ENCODE measurements around the gene PREB. TPM values are rescaled to one million over a fixed set of nuclear protein-coding genes. Genes with fewer than 3 reads are reported as not detected.

The PREB gene
- total and polyA plus RNA-seq, 2 of the 13 experiments (the other 11 are each of a cell fraction or from before 2014, with no cell fraction given), result 112 to 192 TPM

GRCh38 chr2:27095745-27096651 is 38.4 kb downstream of the PREB start (continued):
- peak; percentile 85 for TF ChIP-seq ZNF614 (CRISPR knock-in tag; IDR thresholded peaks at IDR 0.05; ENCODE audit: borderline replicate concordance)
- peak; percentile 85 for TF ChIP-seq STAT6 (CRISPR knock-in tag; IDR thresholded peaks at IDR 0.05; ENCODE audit: borderline replicate concordance)
- TF ChIP-seq ZNF20 (CRISPR knock-in tag; IDR thresholded peaks at IDR 0.05), result no peak
- peak; percentile 75 for TF ChIP-seq SMAD3 (CRISPR knock-in tag; IDR thresholded peaks at IDR 0.05)
- TF ChIP-seq TP53 (CRISPR knock-in tag; conservative IDR thresholded peaks at IDR 0.05), result 0 out of 2 replicates have a peak, but pooled peaks have one; percentile 81
- no peak for TF ChIP-seq ELK4 (CRISPR knock-in tag; IDR thresholded peaks at IDR 0.05; ENCODE audit: borderline replicate concordance)
- TF ChIP-seq HOXA5 (CRISPR knock-in tag; IDR thresholded peaks at IDR 0.05), result peak; percentile 83; the same call in 1 of the 2 replicates
- peak; percentile 93 for TF ChIP-seq RXRA (CRISPR knock-in tag; IDR thresholded peaks at IDR 0.05)
- no peak for TF ChIP-seq TCF12 (IDR thresholded peaks at IDR 0.05)
- TF ChIP-seq TCF12 (CRISPR knock-in tag; IDR thresholded peaks at IDR 0.05), result peak; percentile 65; the same call in 1 of the 2 replicates
- TF ChIP-seq KDM4B (CRISPR knock-in tag; IDR thresholded peaks at IDR 0.05), result peak; percentile 98
- TF ChIP-seq GTF3A (CRISPR knock-in tag; conservative IDR thresholded peaks at IDR 0.05), result no peak
- TF ChIP-seq PRDM4 (CRISPR knock-in tag; IDR thresholded peaks at IDR 0.05; ENCODE audit: borderline replicate concordance), result 0 out of 2 replicates have a peak, but pooled peaks have one; percentile 30
- TF ChIP-seq ZNF589 (CRISPR knock-in tag; conservative IDR thresholded peaks at IDR 0.05), result peak; percentile 81; the same call in 1 of the 2 replicates
- TF ChIP-seq ZBTB4 (CRISPR knock-in tag; IDR thresholded peaks at IDR 0.05; ENCODE audit: borderline replicate concordance), result peak; percentile 95
- TF ChIP-seq ZMYM3 (CRISPR knock-in tag; IDR thresholded peaks at IDR 0.05), result peak; percentile 87; the same call in 1 of the 2 replicates
- peak; percentile 54; the same call in 1 of the 2 replicates for TF ChIP-seq ZMAT5 (CRISPR knock-in tag; IDR thresholded peaks at IDR 0.05; ENCODE audit: borderline replicate concordance, low read depth)
- TF ChIP-seq RXRB (CRISPR knock-in tag; IDR thresholded peaks at IDR 0.05; ENCODE audit: borderline replicate concordance), result peak; percentile 96

Data from HepG2 (cell line).